Measurements from ENCODE around the gene KIF5B.
"Not testable (repeated sequence)": the region's sequence is repeated elsewhere in the genome, so short reads cannot be mapped to it uniquely, and the experiment has no call there.

KIF5B gene

GRCh38 chr10:32061440-32061839, 5.2 kb upstream of the KIF5B start:
- Histone ChIP-seq H3K9me3 (no peaks in the 10 kb centered on the region), H3K4me3 (ENCODE audit: low read depth, low read length) (no peak overlapping the region), H3K27me3 (no peaks in the 10 kb centered on the region), H3K4me1 (0 out of 2 replicates have a peak, but pooled peaks cover 3% of the 10 kb centered on the region), H3K36me3 (no peaks in the 10 kb centered on the region)
- TF ChIP-seq CTCF (IDR thresholded peaks at IDR 0.05; ENCODE audit: low read depth, low read length): no peak
- DNase-seq: no peak

GRCh38 chr10:32060347-32060746, 4.1 kb upstream of the KIF5B start:
- TF ChIP-seq CTCF (IDR thresholded peaks at IDR 0.05; ENCODE audit: low read depth, low read length): no peak
- no peak for DNase-seq
- H3K4me3 ChIP-seq (ENCODE audit: low read depth, low read length): no peak overlapping the region
- no peaks in the 10 kb centered on the region for H3K27me3 ChIP-seq
- 0 out of 2 replicates have a peak, but pooled peaks cover 3% of the 10 kb centered on the region for H3K4me1 ChIP-seq
- no peaks in the 10 kb centered on the region for H3K9me3 ChIP-seq
- H3K36me3 ChIP-seq: no peaks in the 10 kb centered on the region

GRCh38 chr10:32059472-32059871, 3.2 kb upstream of the KIF5B start:
- H3K9me3 ChIP-seq: no peaks in the 10 kb centered on the region
- H3K36me3 ChIP-seq: no peaks in the 10 kb centered on the region
- DNase-seq: no peak
- no peak for TF ChIP-seq CTCF (IDR thresholded peaks at IDR 0.05; ENCODE audit: low read depth, low read length)
- no peak overlapping the region for H3K4me3 ChIP-seq (ENCODE audit: low read depth, low read length)
- 0 out of 2 replicates have a peak, but pooled peaks cover 3% of the 10 kb centered on the region for H3K4me1 ChIP-seq
- H3K27me3 ChIP-seq: no peaks in the 10 kb centered on the region

- no peak overlapping the region for H3K4me3 ChIP-seq (ENCODE audit: low read depth, low read length)
- no peaks in the 10 kb centered on the region for H3K36me3 ChIP-seq
- peaks cover 3% of the 10 kb centered on the region; the same call in 1 of the 2 replicates for H3K4me1 ChIP-seq
- no peaks in the 10 kb centered on the region for H3K9me3 ChIP-seq
- no peaks in the 10 kb centered on the region for H3K27me3 ChIP-seq
- no peak for DNase-seq
- TF ChIP-seq CTCF (IDR thresholded peaks at IDR 0.05; ENCODE audit: low read depth, low read length): no peak
These were observed 779 bp upstream of the KIF5B start for GRCh38 chr10:32057036-32057372.

- Histone ChIP-seq H3K4me1 (peaks cover 3% of the 10 kb centered on the region; the same call in 1 of the 2 replicates), H3K4me3 (ENCODE audit: low read depth, low read length) (peak overlapping the region; percentile 92), H3K9me3 (no peaks in the 10 kb centered on the region), H3K36me3 (no peaks in the 10 kb centered on the region), H3K27me3 (no peaks in the 10 kb centered on the region)
- peak; percentile 61 for DNase-seq
- 0 out of 2 replicates have a peak, but pooled peaks have one; percentile 1 for TF ChIP-seq CTCF (IDR thresholded peaks at IDR 0.05; ENCODE audit: low read depth, low read length)
These were observed 618 bp downstream of the KIF5B start for GRCh38 chr10:32055478-32056135.

- Histone ChIP-seq H3K4me1 (peaks cover 3% of the 10 kb centered on the region; the same call in 1 of the 2 replicates), H3K27me3 (no peaks in the 10 kb centered on the region), H3K4me3 (ENCODE audit: low read depth, low read length) (peak overlapping the region; percentile 92), H3K36me3 (no peaks in the 10 kb centered on the region), H3K9me3 (no peaks in the 10 kb centered on the region)
- no peak for TF ChIP-seq CTCF (IDR thresholded peaks at IDR 0.05; ENCODE audit: low read depth, low read length)
- no peak for DNase-seq
These were observed 2.1 kb downstream of the KIF5B start for GRCh38 chr10:32054094-32054493.

GRCh38 chr10:32053392-32053791, 2.8 kb downstream of the KIF5B start:
- H3K27me3 ChIP-seq, H3K4me1 ChIP-seq, H3K9me3 ChIP-seq, H3K36me3 ChIP-seq, DNase-seq: not testable (repeated sequence)
- peak overlapping the region; percentile 92 for H3K4me3 ChIP-seq (ENCODE audit: low read depth, low read length)

Measured in BE2C (cell line).